Ectodermal cell (in vitro differentiated cells): ENCODE data around the gene POLQ. TPM values are rescaled to one million over a fixed set of nuclear protein-coding genes. Genes with fewer than 3 reads are reported as not detected.
A peak's percentile ranks its signal among the peaks of the same experiment; 100 is the strongest.
"Not testable (repeated sequence)": the region's sequence is repeated elsewhere in the genome, so short reads cannot be mapped to it uniquely, and the experiment has no call there.

Source experiments
- H3K27ac ChIP-seq: 2 replicates; pipeline ENCODE4 v1.7.0; 2013; ENCODE audit warnings: mild to moderate bottlenecking, low read depth, low read length; ENCODE audit not compliant: insufficient read depth, poor library complexity, severe bottlenecking
- H3K27me3 ChIP-seq: 2 replicates; pipeline ENCODE4 v1.7.0; 2013; ENCODE audit warnings: mild to moderate bottlenecking, low read length; ENCODE audit not compliant: insufficient read depth, control insufficient read depth, poor library complexity, severe bottlenecking
- H3K36me3 ChIP-seq: one replicate; pipeline ENCODE4 v1.7.0; 2013; ENCODE audit warnings: low read length; ENCODE audit not compliant: control insufficient read depth, insufficient read depth
- H3K4me1 ChIP-seq: one replicate; pipeline ENCODE4 v1.7.0; 2013; ENCODE audit warnings: low read length; ENCODE audit not compliant: control insufficient read depth, insufficient read depth
- H3K4me3 ChIP-seq: 2 replicates; pipeline ENCODE4 v1.7.0; 2013; ENCODE audit warnings: low read depth, low read length, control low read depth; ENCODE audit not compliant: insufficient read depth
- H3K9me3 ChIP-seq: 2 replicates; pipeline ENCODE4 v1.7.0; 2013; ENCODE audit warnings: mild to moderate bottlenecking, low read length, moderate library complexity; ENCODE audit not compliant: control insufficient read depth
- WGBS, 2 experiments: methylation state at CpG; one replicate each; pipeline ENCODE4 v1.1.7; 2013; ENCODE audit warnings: missing lambda C conversion rate in 2 of 2; 5-methylcytosine and 5-hydroxymethylcytosine counted together
- polyA plus RNA-seq, 4 experiments: library from polyadenylated mRNA; stranded (reverse); fragments of 50-300 nt; gene quantifications; one replicate each; pipeline ENCODE4 v1.2.3, GENCODE V29; 2013

Gene POLQ
- 11.3 TPM for polyA plus RNA-seq (2013, experiment 1 of 4)
- polyA plus RNA-seq (2013, experiment 2 of 4), result 11.0 TPM
- polyA plus RNA-seq (2013, experiment 3 of 4), result 7.4 TPM
- 7.2 TPM for polyA plus RNA-seq (2013, experiment 4 of 4)

GRCh38 chr3:121545574-121546455 is at the start of gene POLQ:
TSS of gene POLQ (minus strand) at chr3:121545988. CDS start at chr3:121545877, 111 bp downstream.
- Histone ChIP-seq H3K27ac (no peak within 1 kb of the TSS), H3K4me3 (peak within 1 kb of the TSS; percentile 76), H3K27me3 (no peaks in the 10 kb centered on the region), H3K36me3 (peaks cover 10% of the 10 kb centered on the region), H3K4me1 (peaks cover 4% of the 10 kb centered on the region), H3K9me3 (no peaks in the 10 kb centered on the region)
- WGBS, 2 experiments, result 1% methylated on average over 41 to 42 of the region's 42 CpGs

- Histone ChIP-seq H3K27me3 (no peaks in the 10 kb centered on the region), H3K36me3 (no peaks in the 10 kb centered on the region), H3K27ac (no peak overlapping the region), H3K4me3 (no peak overlapping the region), H3K4me1 (no peaks in the 10 kb centered on the region), H3K9me3 (no peaks in the 10 kb centered on the region)
- 97 to 98% methylated on average over 2 of the region's 2 CpGs for whole genome bisulfite sequencing, 2 experiments
Measured at GRCh38 chr3:121594850-121595249, 49.1 kb upstream of the POLQ start.

GRCh38 chr3:121593806-121594205 is 48.0 kb upstream of the POLQ start:
- H3K27ac ChIP-seq, H3K9me3 ChIP-seq, H3K4me3 ChIP-seq, H3K27me3 ChIP-seq, H3K4me1 ChIP-seq, H3K36me3 ChIP-seq: not testable (repeated sequence)
- 88 to 91% methylated on average over 4 of the region's 4 CpGs for WGBS, 2 experiments

GRCh38 chr3:121592856-121593702 is 47.3 kb upstream of the POLQ start, which contains the start of gene FBXO40:
TSS of gene FBXO40 (plus strand) at chr3:121593379. CDS start at chr3:121620576, 27,197 bp downstream.
- no peaks in the 10 kb centered on the region for H3K27me3 ChIP-seq
- 33 to 38% methylated on average over 11 of the region's 11 CpGs for WGBS, 2 experiments
- no peaks in the 10 kb centered on the region for H3K4me1 ChIP-seq
- H3K4me3 ChIP-seq, result no peak within 1 kb of the TSS
- H3K27ac ChIP-seq, result no peak within 1 kb of the TSS
- no peaks in the 10 kb centered on the region for H3K36me3 ChIP-seq
- H3K9me3 ChIP-seq, result no peaks in the 10 kb centered on the region

GRCh38 chr3:121584418-121584817 is 38.6 kb upstream of the POLQ start:
- Histone ChIP-seq H3K27ac (no peak overlapping the region), H3K9me3 (no peaks in the 10 kb centered on the region), H3K4me3 (no peak overlapping the region), H3K27me3 (no peaks in the 10 kb centered on the region), H3K36me3 (no peaks in the 10 kb centered on the region), H3K4me1 (no peaks in the 10 kb centered on the region)
- 89 to 100% methylated on average over 1 of the region's 1 CpG for WGBS, 2 experiments

- H3K27ac ChIP-seq, result no peak overlapping the region
- no peaks in the 10 kb centered on the region for H3K4me1 ChIP-seq
- no peaks in the 10 kb centered on the region for H3K27me3 ChIP-seq
- no peaks in the 10 kb centered on the region for H3K9me3 ChIP-seq
- 72 to 88% methylated on average over 1 of the region's 2 CpGs for WGBS, 2 experiments
- no peak overlapping the region for H3K4me3 ChIP-seq
- no peaks in the 10 kb centered on the region for H3K36me3 ChIP-seq
Measured at GRCh38 chr3:121581691-121582090, 35.9 kb upstream of the POLQ start.

- 78 to 80% methylated on average over 5 of the region's 6 CpGs for WGBS, 2 experiments
- Histone ChIP-seq H3K9me3 (no peaks in the 10 kb centered on the region), H3K27me3 (no peaks in the 10 kb centered on the region), H3K27ac (no peak overlapping the region), H3K4me1 (no peaks in the 10 kb centered on the region), H3K36me3 (no peaks in the 10 kb centered on the region), H3K4me3 (no peak overlapping the region)
Measured at GRCh38 chr3:121574449-121574848, 28.7 kb upstream of the POLQ start.

- Histone ChIP-seq H3K36me3 (no peaks in the 10 kb centered on the region), H3K4me1 (no peaks in the 10 kb centered on the region), H3K4me3 (no peak within 1 kb of the TSS), H3K27me3 (no peaks in the 10 kb centered on the region), H3K27ac (no peak within 1 kb of the TSS), H3K9me3 (no peaks in the 10 kb centered on the region)
- WGBS, 2 experiments, result 92 to 93% methylated on average over 5 of the region's 5 CpGs
Measured at GRCh38 chr3:121567649-121568048, 21.9 kb upstream of the POLQ start, which contains the start of gene ARGFX. TSS of gene ARGFX (plus strand) at chr3:121567949. CDS start at chr3:121570714, 2,765 bp downstream.

- H3K27me3 ChIP-seq, result no peaks in the 10 kb centered on the region
- WGBS, 2 experiments, result 89 to 94% methylated on average over 9 of the region's 9 CpGs
Measured at GRCh38 chr3:121566773-121567172, 21.0 kb upstream of the POLQ start.

GRCh38 chr3:121562148-121562547 is 16.4 kb upstream of the POLQ start:
- Histone ChIP-seq H3K36me3 (no peaks in the 10 kb centered on the region), H3K9me3 (no peaks in the 10 kb centered on the region), H3K27ac (no peak overlapping the region), H3K4me1 (no peaks in the 10 kb centered on the region), H3K4me3 (no peak overlapping the region), H3K27me3 (no peaks in the 10 kb centered on the region)

More at GRCh38 chr3:121566773-121567172, 21.0 kb upstream of the POLQ start:
- Histone ChIP-seq H3K27ac (no peak overlapping the region), H3K36me3 (no peaks in the 10 kb centered on the region), H3K4me3 (no peak overlapping the region), H3K9me3 (no peaks in the 10 kb centered on the region), H3K4me1 (no peaks in the 10 kb centered on the region)
